HL-60/S4 (cell line): ENCODE measurements around the gene SPTA1.

Experiments
- in situ Hi-C: fragments of 300-500 bp; cut with MboI; formaldehyde crosslinking; loops from 2 replicates; pipeline ENCODE4 v1.14.3; 2022; ENCODE audit warnings: low sequenced_read_pairs

SPTA1 gene

DNA sequence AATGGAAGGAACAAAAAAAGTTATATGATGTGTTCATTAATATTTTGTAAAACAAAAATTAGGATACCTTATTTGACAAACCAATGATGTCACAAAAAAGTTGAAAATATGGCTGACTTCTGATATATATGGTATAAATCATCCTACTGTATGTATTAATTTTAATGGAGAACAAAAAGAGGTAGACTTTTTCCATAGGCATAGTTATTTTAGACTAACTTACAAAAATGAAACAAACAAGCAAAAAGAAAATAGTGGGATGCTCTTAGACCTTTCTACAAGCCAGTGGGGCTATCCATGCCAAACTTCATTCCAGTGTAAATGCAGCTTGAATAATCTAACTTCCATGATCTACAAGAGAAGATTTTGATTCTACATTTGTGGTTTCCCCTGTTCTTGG is 522 bp upstream of the SPTA1 start:
- in situ Hi-C loops = no loop called here

DNA sequence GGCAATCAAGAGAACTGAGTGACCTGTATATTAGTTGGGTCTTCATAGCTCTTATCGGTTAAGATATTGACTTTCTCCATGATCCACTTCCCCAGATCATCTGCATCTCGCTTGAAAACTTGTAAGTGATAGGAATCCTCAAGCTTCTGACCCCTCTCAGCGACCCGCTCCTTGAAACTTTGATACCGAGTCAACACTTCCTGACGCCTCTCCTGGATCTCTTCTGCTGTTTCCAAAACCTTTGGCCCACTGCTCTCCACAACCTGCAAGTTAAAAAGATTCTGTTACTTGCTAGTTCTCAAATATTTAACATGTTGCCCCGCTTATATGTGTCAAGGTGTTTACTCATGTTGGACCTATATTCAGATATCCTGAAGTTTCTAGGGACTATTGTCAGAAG is 1.4 kb downstream of the SPTA1 start:
- in situ Hi-C loops = no loop called here

DNA sequence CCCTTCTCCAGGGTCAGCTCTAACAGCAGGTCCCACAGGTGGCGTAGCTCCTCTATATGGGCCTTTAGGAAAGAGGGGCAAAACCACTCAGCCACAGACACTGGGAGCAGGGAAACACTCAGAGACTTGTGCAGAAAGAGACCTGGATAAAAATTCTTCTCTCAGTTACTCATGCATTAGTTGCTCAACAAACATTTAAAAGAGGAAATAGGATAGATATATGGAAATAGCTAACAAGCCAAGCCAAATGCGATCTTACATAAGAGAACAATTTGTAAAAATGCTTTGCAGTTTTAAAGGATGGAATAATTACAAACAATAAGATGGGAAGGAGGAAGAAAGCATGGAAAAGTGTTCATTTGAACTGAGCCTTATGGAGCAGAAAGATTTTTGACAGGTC is 4.9 kb downstream of the SPTA1 start:
- in situ Hi-C loops = no loop called here

DNA sequence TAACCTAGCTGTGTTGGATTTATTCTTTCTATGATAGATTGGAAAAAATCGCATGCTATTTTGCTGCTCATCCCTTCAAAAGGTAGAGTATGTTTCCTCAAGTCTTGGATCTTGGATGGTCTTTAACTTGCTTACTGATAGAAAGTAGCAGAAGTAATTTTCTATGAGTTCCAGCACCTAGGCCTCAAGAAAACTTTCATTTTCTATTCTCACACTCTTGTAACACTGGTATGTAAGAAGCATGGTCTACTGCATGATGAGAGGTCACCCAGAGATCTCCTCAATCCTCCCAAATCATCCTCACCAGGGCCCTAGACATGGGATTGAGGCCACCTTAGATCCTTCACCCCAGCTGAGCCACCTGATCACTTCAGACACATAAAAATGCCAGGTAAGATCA is 7.2 kb downstream of the SPTA1 start:
- in situ Hi-C loops = no loop called here

DNA sequence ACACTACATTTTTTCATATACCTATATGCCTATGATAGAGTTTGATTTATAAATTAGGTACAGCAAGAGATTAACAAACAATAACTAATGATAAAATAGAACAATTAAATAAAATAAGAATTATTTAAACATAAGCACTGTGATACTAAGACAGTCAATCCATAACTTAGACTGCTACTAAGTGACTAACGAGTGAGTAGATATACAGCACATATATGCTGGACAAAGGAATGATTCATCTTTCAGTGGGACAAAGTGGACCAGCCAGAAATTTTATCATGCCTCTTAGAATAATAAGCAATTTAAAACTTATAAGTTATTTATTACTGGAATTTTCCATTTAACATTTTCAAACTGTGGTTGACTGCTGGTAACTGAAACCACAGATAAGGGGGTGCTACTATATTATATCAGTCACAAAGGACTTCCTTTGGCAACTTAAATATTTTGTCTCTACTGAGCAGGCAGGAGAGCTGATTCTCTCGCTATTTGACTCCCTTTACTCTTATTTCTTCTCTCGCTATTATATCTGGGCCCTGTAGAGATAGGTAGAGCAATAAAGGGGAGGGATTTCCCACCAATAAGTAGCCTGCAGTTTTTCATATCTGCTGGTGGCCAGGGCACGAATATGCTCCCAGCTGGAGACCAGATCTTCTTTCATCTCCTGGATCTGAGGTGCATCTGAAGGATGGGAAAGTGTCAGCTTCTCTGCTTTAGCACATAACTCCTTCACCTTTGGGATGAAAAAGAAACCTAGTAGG is 10.8 kb downstream of the SPTA1 start:
- in situ Hi-C loops = no loop called here

DNA sequence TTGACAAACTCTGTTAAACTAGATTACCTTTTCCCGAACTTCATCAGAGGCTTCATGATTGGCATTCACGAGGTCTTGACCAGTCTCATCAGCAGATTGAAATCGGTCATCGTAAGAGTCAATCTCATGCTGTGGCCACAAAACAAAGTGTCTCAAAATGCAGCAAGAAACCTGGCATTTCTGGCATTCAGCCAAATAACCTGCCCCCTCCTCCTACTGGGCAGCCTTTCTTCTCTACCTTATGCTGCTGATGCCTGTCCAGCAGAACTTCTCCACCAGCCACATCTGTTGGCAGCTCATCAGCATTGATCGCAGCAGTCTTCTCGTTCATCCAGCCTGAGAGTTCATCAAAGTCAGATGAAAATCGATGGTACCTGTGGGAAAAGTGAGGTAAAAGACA is 12.2 kb downstream of the SPTA1 start:
- in situ Hi-C loops = no loop called here

DNA sequence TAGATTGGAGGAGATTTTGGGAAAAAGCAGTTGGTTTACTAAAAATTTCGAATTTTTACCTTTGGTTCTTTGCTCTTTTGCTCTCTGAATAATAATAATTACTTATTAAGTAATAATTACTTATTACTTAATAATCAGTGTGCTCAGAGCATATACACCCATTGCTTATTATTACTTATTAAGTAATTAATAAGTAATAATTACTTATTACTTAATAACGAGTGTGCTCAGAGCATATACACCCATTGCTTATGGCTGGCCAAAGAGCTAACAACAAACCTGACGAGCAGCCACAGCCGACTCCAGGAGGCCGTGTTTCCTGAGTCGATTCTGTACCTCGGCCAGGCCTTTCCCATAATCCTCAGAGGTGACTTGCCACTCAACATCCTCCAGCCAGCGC is 20.5 kb downstream of the SPTA1 start:
- in situ Hi-C loops = no loop called here

DNA sequence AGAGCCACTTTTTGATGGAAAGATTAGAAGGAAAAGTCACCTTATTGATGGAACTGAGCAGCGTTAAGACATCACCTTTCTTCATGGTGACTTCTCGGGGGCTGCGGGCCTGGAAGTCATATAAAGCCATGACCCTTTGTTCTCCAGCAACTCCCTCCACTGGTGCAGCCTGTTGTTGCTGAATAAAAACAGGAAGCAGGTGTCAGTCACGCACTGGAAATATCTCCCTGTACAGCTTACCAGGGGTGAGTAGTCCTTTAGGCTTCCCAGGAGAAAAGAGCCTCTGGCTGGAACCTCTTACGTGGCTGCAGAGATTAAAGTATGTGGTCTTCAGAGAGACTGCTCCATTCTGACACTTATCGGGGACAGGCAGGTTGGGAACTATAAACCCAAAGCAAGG is 31.9 kb downstream of the SPTA1 start:
- in situ Hi-C loops = no loop called here

DNA sequence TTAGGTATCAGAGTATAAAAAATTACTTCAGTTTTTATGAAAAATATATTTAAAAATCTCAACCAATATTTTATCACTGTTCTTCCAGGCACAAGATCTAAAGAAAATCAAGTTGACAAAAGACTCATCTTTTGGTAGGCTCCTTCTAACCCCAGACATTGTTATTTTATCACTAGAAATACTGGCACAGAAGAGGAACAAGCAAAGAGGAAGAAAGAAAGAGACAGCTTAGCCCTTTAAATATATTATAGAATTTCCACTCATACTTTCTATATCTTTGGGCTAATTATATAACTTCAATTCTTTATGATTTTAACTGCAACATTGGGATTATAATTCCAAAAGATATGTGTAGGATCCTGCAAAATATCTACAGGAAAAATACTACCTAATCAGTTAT is 32.4 kb downstream of the SPTA1 start:
- in situ Hi-C loops = no loop called here

DNA sequence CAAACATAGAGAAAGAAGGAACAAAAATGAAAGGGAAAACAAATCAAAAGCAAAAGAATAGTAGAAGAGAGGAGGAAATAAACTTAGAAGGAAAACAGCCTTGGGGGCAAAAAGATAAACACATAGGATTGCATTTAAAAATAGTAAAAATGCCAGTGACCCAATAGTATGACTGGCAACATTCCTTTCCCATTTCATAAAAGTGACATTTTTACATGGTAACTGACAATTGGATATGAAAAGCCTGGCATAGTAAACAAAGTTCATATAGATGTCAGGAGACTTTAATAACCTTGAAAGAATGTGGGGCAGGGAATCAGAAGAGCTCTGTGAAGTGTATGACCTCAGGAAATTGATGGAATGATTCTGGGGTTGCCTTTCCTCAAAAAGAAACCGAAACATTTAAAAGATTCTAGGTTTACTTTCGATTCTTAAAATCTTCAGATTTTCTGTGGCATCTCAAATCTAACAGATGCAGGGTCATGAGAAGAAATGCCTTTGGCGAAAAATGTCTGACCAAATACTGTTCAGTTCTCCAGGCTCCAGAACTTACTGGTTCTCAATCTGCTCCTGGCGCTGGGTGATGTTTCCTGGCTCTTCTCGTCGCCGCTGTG is 33.7 kb downstream of the SPTA1 start:
- in situ Hi-C loops = no loop called here

DNA sequence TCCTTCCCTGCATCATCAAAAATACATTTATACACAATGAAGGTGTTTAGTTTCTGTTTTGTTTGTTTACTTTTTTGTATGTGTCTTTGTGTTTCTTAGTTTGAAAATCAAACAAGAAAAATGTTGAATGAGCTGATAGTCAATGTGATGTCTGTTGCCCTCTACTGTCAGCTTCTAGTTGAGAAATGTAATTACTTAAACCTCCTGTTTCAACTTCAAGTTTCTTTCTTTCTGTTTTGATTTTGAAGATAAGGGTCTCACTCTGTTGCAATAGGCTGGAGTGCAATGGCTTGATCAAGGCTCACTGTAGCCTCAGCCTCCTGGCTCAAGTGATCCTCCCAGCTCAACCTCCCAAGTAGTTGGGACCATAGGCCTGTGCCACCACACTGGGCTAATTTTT is 37.5 kb downstream of the SPTA1 start:
- in situ Hi-C loops = no loop called here

DNA sequence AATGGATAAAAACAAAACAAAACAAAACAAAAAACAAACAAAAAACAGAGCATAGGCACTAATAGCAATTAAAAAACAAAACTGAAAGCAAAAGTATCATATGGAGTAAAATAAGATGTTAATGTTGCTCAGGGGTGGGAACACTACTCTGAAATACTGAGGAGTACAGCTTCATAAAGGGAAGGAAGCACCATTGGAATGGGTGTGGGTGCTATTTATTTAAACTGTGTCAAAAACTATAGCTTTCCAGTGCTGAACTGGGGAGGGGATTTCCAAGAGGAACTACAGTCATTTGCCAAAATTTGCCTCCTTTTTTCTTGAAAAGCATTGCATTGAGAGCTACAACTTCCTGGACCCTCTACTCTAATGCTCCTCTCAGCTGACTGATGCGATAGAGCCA is 40.0 kb downstream of the SPTA1 start:
- in situ Hi-C loops = no loop called here

DNA sequence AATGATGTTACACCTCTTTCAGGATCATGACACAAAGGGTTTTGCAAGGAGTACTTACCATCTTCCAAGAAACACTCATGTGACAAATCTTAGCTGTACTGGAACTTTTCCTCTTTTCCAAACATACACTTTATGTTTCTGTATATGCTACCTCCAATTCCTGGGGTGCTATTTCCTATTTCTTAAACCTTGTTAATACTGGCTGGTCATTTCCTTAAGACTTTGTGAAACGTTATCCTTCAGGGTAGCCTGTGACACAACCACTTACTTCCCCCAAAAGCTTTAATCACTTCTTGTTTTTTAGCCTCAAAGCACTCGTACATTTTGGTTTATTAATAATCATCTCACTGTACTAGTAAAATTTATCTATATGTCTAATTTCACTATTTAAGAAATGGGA is 42.1 kb downstream of the SPTA1 start:
- in situ Hi-C loops = no loop called here

DNA sequence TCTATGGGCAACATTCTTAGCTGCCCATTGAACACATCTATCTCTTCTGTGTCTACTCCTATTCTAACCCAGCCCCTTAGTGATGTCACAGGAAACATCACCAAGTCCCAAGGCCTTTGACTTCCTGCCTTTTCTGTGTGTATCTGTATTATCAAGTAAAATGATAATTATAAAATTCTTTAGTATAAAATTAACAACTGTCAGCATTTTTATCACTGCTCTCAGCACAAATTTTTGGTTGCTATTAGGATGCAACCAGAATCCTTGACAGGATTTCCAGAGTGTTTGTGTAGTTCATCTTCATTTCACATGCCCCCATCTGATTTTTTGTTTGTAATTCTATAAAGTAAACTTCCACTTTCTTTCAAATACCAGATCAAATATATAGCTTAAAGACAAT is 47.6 kb downstream of the SPTA1 start:
- in situ Hi-C loops = no loop called here

DNA sequence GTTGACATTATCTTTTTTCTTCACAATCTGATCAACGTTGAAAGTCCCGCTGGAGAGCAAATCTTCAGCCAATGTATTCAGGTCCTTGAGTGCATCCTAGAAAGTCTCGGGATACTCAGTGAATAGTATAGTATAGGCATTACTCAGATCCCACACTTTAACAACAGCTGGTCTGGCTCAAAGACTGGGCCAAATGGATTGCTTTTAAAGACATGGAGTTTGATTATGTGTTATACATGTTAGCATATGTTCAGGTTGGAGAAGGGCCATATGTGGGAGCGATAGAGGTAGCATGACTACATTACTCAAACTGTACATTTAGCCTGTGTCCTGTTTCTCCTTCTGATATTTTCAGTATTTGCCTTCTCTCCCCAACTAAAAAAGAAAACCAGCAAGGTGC is 48.4 kb downstream of the SPTA1 start:
- in situ Hi-C loops = no loop called here

DNA sequence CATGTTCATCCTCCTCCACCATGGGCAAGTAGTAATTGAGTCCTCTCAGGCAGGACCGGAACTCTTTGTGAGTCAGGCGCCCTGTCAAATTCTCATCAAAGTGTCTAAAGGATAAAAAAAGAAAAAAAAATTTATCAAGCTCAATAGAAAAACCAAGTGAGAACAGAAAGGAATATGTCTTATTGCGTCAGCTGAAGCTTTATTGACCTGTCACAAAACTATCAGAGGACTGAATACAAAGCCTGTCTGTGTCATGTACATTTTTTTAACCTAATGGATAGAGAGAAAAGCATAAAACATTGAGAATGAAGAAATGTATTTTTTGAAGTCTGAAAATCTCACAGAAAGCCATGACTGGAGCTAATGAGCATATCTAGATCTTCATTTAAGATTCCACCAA is 72.8 kb downstream of the SPTA1 start:
- in situ Hi-C loops = no loop called here

DNA sequence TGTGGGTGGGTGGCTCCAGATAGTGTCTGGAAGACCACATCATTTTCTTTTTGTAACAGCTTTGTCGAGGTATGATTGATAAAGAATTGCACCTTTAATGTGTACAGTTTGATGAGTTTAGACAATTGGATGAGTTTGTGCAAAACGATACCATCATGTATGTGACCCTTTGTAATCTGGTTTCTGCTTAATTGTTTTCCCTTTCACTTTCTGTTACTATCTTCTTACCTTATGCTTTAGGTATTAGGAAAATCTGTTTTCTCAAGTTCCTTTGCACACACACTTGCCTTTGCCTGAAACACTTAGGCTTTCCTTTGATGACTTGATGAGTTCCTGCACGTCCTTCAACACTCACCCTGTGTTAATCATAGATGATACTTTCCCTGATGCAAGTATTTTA is 74.6 kb downstream of the SPTA1 start:
- in situ Hi-C loops = no loop called here

DNA sequence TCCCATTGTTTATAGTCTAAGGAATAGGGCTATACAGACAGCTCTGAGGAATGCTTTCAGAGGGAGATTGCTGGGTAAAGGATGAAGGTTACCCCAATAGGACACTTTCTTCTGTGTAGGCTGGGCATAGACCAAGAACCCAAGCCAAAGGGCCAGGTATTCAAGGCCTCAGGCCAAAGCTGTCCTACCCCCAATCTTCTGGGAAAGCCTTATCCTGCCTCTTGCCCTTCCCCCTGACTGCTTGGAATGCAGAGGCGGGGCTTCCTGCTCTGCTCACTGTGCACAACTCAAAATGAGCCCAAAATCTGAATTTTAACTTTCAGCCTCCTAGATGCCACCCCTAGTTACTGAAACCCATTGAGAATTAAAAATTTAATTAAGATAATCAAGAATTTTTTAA is 79.2 kb downstream of the SPTA1 start:
- in situ Hi-C loops = no loop called here

DNA sequence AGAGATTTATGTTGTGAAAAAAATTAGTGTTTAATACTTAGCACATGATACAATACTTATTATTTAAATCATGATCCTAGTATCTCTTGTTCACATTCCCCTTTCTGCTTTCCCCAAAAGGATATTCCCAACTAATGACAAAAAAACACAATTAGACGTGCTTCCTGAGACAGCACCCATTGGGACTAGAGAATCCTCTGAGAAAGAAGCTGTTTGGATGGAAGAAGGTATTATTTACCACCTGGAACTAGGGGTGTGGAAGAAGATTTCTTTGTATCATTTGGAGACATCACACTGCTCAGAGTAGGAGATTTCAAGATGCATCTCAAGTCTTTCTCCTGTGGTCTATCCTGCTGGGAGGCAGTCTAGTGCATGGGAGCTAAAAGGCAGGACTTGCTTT is 81.5 kb downstream of the SPTA1 start, which contains the start of gene OR10Z1:
OR10Z1 (plus strand) TSS at position 301 of the 400 bp plus-strand sequence. CDS start 1,171 bp downstream, outside the sequence.
- in situ Hi-C loops = no loop called here

DNA sequence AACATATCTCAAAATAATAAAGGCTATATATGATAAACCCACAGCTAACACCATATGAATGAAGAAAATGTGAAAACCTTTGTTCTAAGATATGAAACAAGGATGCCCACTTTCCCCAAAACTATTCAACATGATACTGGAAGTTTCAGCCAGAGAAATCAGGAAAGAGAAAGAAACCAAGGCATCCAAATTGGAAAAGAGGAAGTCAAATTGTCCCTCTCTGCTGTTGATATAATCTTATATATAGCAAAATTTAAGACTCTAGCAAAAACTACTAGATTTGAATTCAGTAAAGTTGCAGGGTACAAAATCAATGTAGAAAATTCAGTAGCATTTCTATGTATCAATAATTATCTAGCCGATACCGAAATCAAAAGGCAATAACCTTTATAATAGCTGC is 85.8 kb downstream of the SPTA1 start:
- in situ Hi-C loops = no loop called here

DNA sequence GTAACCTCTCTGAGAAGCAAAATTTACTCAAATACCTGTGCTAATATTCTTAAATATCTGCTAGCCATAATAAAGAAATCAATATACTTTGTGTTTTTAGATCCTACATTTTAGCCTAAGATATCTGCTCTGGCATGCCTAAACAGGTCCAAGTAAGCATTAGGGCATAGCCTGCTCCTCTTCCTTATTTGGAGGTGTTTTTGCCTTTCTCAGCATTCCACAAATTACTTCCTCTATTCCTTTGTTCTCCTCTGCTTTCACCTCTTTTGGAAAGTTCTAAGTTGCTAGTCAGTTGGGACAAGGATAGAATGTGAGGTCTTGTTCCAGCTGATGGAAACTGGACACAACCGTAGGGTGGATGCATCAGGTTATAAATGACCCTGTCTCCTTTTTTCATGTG is 99.6 kb downstream of the SPTA1 start:
- in situ Hi-C loops = no loop called here

DNA sequence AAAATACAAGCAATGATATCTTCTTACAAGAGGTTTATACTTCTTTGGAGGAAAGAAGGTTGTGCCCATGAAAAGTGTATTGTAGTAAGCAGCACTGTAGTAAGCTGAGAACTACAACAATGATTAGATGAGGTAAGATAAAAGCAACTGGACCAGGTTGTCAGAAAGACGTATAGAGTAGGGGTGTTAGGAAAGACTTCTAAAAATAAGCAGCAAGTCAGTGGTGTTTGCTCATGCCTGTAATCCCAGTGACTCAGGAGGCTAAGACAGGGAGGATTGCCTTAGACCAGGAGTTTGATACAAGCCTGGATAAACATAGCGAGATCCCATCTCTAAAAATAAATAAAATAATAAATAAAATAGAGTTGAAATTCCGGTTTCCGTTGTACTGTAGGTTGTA is 102.6 kb downstream of the SPTA1 start:
- in situ Hi-C loops = no loop called here

DNA sequence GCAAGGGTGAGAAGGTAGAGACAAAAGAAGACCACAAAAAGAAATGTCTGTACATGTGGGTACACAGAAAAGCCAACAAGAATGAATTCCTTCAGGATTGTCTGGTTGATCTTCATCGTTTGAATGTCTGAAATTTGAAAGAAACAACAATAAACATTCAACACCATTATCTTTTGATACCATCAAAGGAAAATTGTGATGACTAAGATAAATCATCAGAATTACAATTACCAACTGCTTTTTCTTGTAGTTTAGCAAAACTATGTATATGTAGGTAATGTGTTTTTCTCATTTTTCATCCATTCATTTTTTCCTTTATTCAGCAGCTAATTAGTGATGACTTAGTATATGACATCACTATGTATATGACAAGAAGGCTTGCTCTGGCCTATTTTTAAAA is 106.8 kb downstream of the SPTA1 start, which contains the start of gene OR10X1:
OR10X1 (minus strand) TSS at position 167 of the 400 bp plus-strand sequence; CDS start at position 167, 0 bp downstream.
- in situ Hi-C loops = no loop called here
